ENCODE measurements around the gene RC3H1. TPM values are rescaled to one million over a fixed set of nuclear protein-coding genes. Genes with fewer than 3 reads are reported as not detected.
"Not testable (repeated sequence)": the region's sequence is repeated elsewhere in the genome, so short reads cannot be mapped to it uniquely, and the experiment has no call there.

RC3H1 gene
- total RNA-seq, result 37.0 TPM
- long read RNA-seq, partial matches to known transcripts, result 6 of 14 reads
- long read RNA-seq, other reads (novel, unspliced or antisense), result 8 of 14 reads

GRCh38 chr1:174022080-174022975 is at the start of gene RC3H1:
Gene RC3H1 (minus strand): TSS chr1:174022357. CDS start chr1:173992985, 29,372 bp downstream.
- DNase-seq (ENCODE audit: low spot score), result peak; percentile 97

GRCh38 chr1:174070614-174071013 is 48.5 kb upstream of the RC3H1 start:
- no peak for DNase-seq (ENCODE audit: low spot score)

- DNase-seq (ENCODE audit: low spot score), result no peak
Observed at GRCh38 chr1:174068000-174068399, 45.8 kb upstream of the RC3H1 start.

- no peak for DNase-seq (ENCODE audit: low spot score)
Observed at GRCh38 chr1:174060090-174060489, 37.9 kb upstream of the RC3H1 start.

GRCh38 chr1:174058624-174059023 is 36.5 kb upstream of the RC3H1 start:
- DNase-seq (ENCODE audit: low spot score), result no peak

- DNase-seq (ENCODE audit: low spot score), result not testable (repeated sequence)
Observed at GRCh38 chr1:174056609-174057008, 34.5 kb upstream of the RC3H1 start.

GRCh38 chr1:174055797-174056196 is 33.6 kb upstream of the RC3H1 start:
- not testable (repeated sequence) for DNase-seq (ENCODE audit: low spot score)

- DNase-seq (ENCODE audit: low spot score), result no peak
Observed at GRCh38 chr1:174053826-174054225, 31.7 kb upstream of the RC3H1 start.

GRCh38 chr1:174052621-174053020 is 30.5 kb upstream of the RC3H1 start:
- DNase-seq (ENCODE audit: low spot score), result no peak

GRCh38 chr1:174051956-174052355 is 29.8 kb upstream of the RC3H1 start:
- no peak for DNase-seq (ENCODE audit: low spot score)

GRCh38 chr1:174049514-174049913 is 27.4 kb upstream of the RC3H1 start:
- DNase-seq (ENCODE audit: low spot score), result no peak

GRCh38 chr1:174044418-174045222 is 22.5 kb upstream of the RC3H1 start:
- no peak for DNase-seq (ENCODE audit: low spot score)

- DNase-seq (ENCODE audit: low spot score), result not testable (repeated sequence)
Observed at GRCh38 chr1:174042509-174042908, 20.4 kb upstream of the RC3H1 start.

GRCh38 chr1:174041369-174041768 is 19.2 kb upstream of the RC3H1 start:
- DNase-seq (ENCODE audit: low spot score), result no peak

- no peak for DNase-seq (ENCODE audit: low spot score)
Observed at GRCh38 chr1:174040387-174040786, 18.2 kb upstream of the RC3H1 start.

- DNase-seq (ENCODE audit: low spot score), result no peak
Observed at GRCh38 chr1:174039027-174039426, 16.9 kb upstream of the RC3H1 start.

- DNase-seq (ENCODE audit: low spot score), result no peak
Observed at GRCh38 chr1:174036798-174037197, 14.6 kb upstream of the RC3H1 start.

- no peak for DNase-seq (ENCODE audit: low spot score)
Observed at GRCh38 chr1:174036204-174036603, 14.0 kb upstream of the RC3H1 start.

GRCh38 chr1:174032671-174033222 is 10.6 kb upstream of the RC3H1 start:
- no peak for DNase-seq (ENCODE audit: low spot score)

GRCh38 chr1:174031099-174031498 is 8.9 kb upstream of the RC3H1 start:
- DNase-seq (ENCODE audit: low spot score), result no peak

- DNase-seq (ENCODE audit: low spot score), result no peak
Observed at GRCh38 chr1:174028495-174028894, 6.3 kb upstream of the RC3H1 start.

GRCh38 chr1:174023440-174023839 is 1.3 kb upstream of the RC3H1 start:
- DNase-seq (ENCODE audit: low spot score), result no peak

Data from mesenteric fat pad (tissue), 1 donor.